Mammary microvascular endothelial cell (primary cell): ENCODE data around the gene CMTR2. TPM values are rescaled to one million over a fixed set of nuclear protein-coding genes. Genes with fewer than 3 reads are reported as not detected.

ENCODE experiments used
- total RNA-seq: library from RNA; depleted of rRNA; stranded (reverse); fragments of >200 nt; gene quantifications from 2 replicates; pipeline ENCODE4 v1.2.3, GENCODE V29; 2015

The CMTR2 gene, protein sequence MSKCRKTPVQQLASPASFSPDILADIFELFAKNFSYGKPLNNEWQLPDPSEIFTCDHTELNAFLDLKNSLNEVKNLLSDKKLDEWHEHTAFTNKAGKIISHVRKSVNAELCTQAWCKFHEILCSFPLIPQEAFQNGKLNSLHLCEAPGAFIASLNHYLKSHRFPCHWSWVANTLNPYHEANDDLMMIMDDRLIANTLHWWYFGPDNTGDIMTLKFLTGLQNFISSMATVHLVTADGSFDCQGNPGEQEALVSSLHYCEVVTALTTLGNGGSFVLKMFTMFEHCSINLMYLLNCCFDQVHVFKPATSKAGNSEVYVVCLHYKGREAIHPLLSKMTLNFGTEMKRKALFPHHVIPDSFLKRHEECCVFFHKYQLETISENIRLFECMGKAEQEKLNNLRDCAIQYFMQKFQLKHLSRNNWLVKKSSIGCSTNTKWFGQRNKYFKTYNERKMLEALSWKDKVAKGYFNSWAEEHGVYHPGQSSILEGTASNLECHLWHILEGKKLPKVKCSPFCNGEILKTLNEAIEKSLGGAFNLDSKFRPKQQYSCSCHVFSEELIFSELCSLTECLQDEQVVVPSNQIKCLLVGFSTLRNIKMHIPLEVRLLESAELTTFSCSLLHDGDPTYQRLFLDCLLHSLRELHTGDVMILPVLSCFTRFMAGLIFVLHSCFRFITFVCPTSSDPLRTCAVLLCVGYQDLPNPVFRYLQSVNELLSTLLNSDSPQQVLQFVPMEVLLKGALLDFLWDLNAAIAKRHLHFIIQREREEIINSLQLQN
- 15.8 and 18.7 TPM in 2 replicates for total RNA-seq

DNA sequence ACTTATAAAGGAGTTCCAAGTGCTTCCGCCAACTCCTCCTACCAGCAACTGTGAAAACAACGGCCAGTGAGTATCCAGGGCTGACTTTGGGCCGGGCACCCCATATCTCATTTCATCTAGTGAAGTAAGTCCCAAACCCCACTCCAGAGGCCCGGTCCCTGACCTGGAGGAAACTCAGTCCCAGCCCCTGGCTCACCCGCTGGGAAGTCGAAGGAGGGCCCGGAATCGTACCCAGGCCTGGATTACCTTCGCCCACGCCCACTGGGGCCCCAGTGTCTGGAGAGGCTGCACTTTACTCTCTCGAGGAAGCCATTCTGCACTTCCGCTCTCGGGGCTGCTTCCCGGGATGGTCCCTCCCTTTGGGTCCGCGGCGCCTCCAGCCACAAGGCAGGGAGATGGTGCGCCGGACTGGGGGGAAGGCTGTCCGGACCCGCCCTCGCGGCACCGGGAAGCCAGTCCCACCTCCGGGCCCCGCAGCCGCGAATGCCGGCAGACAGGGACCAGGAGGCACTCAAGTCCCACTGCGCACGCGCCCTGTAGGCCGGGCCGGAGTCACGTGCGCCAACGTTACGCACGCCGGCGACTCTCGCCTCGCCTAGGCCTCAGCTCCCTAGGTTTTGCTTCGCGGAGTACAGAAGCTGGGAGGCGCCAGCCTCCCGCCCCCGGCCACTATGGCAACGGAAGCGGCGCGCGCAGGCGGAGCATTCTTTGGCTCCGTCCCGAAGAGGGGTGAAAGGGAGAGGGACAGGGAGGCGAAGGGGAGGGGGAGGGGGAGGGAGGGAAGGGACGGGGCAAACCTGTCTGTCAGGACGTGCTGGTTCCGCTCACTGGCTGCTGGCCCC is at the start of gene CMTR2:
Gene CMTR2, minus strand, starts transcription at position 513 of the 842 bp plus-strand sequence. CDS start 3,482 bp downstream, outside the sequence.

Other genes starting within 250 kb of the CMTR2 start
- not detected in 2 replicates for gene HYDIN, start 58.7 kb downstream of the CMTR2 start, total RNA-seq
- gene CALB2, start 69.3 kb upstream of the CMTR2 start, total RNA-seq: 0.20 TPM in 1 of 2 replicates, not detected in the other
- gene TLE7, start 152.7 kb upstream of the CMTR2 start, total RNA-seq: not detected in 2 replicates
- gene ZNF23, start 172.8 kb upstream of the CMTR2 start, total RNA-seq: 2.7 and 3.5 TPM in 2 replicates
- 0.80 and 1.1 TPM in 2 replicates for gene ZNF19, start 199.9 kb upstream of the CMTR2 start, total RNA-seq
- gene CHST4, start 237.0 kb upstream of the CMTR2 start, total RNA-seq: not detected in 2 replicates